Esophagus muscularis mucosa (tissue), 4 donors: ENCODE measurements around the gene ESYT3. TPM values are rescaled to one million over a fixed set of nuclear protein-coding genes. Genes with fewer than 3 reads are reported as not detected.

ENCODE experiments used
- DNase-seq: peaks from one replicate; pipeline ENCODE4 v3.0.0-alpha.2; 2017; ENCODE audit errors: extremely low spot score
- H3K27ac ChIP-seq, 4 donors: fragments of 200-600 bp; sonication (generic); replicated peaks in 1 of 4; 1 replicate in 3 of 4; 2 replicates in 1 of 4; pipeline ENCODE4 v1.5.1; 2016 to 2019; ENCODE audit warnings: mild to moderate bottlenecking in 1 of 4
- H3K27me3 ChIP-seq, 4 donors: fragments of 200-600 bp; sonication (generic); one replicate each; pipeline versions ENCODE4 v1.5.1 to v1.6.0; 2016 to 2019
- H3K36me3 ChIP-seq, 4 donors: fragments of 200-600 bp; sonication (generic); one replicate each; pipeline ENCODE4 v1.5.1; 2016 to 2019
- H3K4me1 ChIP-seq, 4 donors: fragments of 200-600 bp; sonication (generic); one replicate each; pipeline ENCODE4 v1.5.1; 2016 to 2019
- H3K4me3 ChIP-seq, 4 donors: fragments of 200-600 bp; sonication (generic); 1 replicate in 2 of 4; 2 replicates in 2 of 4; pipeline ENCODE4 v1.5.1; 2016 to 2019; ENCODE audit warnings: mild to moderate bottlenecking in 4 of 4, moderate library complexity in 1 of 4
- H3K9me3 ChIP-seq, 4 donors: fragments of 200-600 bp; sonication (generic); 1 replicate in 3 of 4; 2 replicates in 1 of 4; pipeline ENCODE4 v1.5.1; 2016 to 2019
- EP300 ChIP-seq: sonication (generic); formaldehyde crosslinking; IDR thresholded peaks from one replicate; pipeline ENCODE4 v1.6.1; 2017; ENCODE audit warnings: antibody characterized with exemption
- POLR2A ChIP-seq: fragments of 450-650 bp; IDR thresholded peaks from one replicate; pipeline ENCODE4 v1.6.1; 2017; ENCODE audit warnings: antibody characterized with exemption, moderate library complexity, mild to moderate bottlenecking, low read depth
- POLR2AphosphoS5 ChIP-seq, 2 donors: sonication (generic); formaldehyde crosslinking; IDR thresholded peaks; one replicate each; pipeline ENCODE4 v1.6.1; 2017; ENCODE audit warnings: antibody characterized with exemption in 2 of 2
- WGBS: methylation state at CpG from one replicate; pipeline ENCODE4 v1.1.5; 2018; 5-methylcytosine and 5-hydroxymethylcytosine counted together
- intact Hi-C: fragments of 100-400 bp; cut with DNase I; formaldehyde crosslinking; loops from one replicate; pipeline ENCODE4 v1.15.1; 2023
- total RNA-seq, 4 donors: library from RNA; depleted of rRNA; stranded (reverse); fragments of >200 nt; gene quantifications; one replicate each; pipeline versions ENCODE4 v1.1.0 to v1.2.1, GENCODE V29; 2016
- TF ChIP-seq, protein P1 (sequence below), 3 experiments: fragments of 200-600 bp in 2 of 3; fragments of 450-650 bp in 1 of 3; sonication (generic) in 2 of 3; IDR thresholded peaks; one replicate each; pipeline ENCODE4 v1.5.1; 2017 to 2019; ENCODE audit warnings: antibody characterized with exemption in 3 of 3, mild to moderate bottlenecking in 2 of 3, moderate library complexity in 1 of 3

ESYT3 gene
- total RNA-seq, 4 donors from 2014 or later = 0.45 to 1.1 (median 0.83) TPM; not detected in 1

DNA sequence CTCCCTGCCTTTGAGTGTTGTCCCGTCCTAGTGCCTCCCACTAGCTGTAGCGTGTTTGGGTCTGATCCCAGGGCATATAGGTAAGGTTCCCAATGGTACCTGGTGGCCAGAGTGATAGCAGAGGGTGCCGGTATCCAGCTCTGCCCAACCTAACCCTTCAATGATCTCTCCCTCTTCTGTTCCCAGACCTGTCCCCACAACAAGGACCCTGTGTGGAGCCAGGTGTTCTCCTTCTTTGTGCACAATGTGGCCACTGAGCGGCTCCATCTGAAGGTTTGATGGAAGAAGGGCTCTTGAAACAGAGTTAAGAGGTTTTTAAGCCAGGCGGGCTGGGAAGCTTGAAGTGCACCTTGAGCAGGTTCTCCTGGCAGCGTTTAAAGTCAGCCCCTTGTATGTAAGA, 35.5 kb downstream of the ESYT3 start:
- 98% methylated on average over 6 of the region's 6 CpGs for WGBS
- no peaks in the 10 kb centered on the region for H3K9me3 ChIP-seq
- H3K27me3 ChIP-seq = peaks cover 0 to 4% (median 0%) of the 10 kb centered on the region in 4 donors
- no peak overlapping the region for H3K27ac ChIP-seq
- intact Hi-C loops = no loop called here
- H3K36me3 ChIP-seq = no peaks in the 10 kb centered on the region
- TF ChIP-seq, protein P1, sequence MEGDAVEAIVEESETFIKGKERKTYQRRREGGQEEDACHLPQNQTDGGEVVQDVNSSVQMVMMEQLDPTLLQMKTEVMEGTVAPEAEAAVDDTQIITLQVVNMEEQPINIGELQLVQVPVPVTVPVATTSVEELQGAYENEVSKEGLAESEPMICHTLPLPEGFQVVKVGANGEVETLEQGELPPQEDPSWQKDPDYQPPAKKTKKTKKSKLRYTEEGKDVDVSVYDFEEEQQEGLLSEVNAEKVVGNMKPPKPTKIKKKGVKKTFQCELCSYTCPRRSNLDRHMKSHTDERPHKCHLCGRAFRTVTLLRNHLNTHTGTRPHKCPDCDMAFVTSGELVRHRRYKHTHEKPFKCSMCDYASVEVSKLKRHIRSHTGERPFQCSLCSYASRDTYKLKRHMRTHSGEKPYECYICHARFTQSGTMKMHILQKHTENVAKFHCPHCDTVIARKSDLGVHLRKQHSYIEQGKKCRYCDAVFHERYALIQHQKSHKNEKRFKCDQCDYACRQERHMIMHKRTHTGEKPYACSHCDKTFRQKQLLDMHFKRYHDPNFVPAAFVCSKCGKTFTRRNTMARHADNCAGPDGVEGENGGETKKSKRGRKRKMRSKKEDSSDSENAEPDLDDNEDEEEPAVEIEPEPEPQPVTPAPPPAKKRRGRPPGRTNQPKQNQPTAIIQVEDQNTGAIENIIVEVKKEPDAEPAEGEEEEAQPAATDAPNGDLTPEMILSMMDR (IDR thresholded peaks at IDR 0.05) = no peak
- TF ChIP-seq POLR2AphosphoS5 (IDR thresholded peaks at IDR 0.05) = no peak
- TF ChIP-seq EP300 = no peak
- no peak for TF ChIP-seq POLR2A
- H3K4me1 ChIP-seq = no peaks in the 10 kb centered on the region
- peak; percentile 86 for DNase-seq
- no peak overlapping the region for H3K4me3 ChIP-seq

DNA sequence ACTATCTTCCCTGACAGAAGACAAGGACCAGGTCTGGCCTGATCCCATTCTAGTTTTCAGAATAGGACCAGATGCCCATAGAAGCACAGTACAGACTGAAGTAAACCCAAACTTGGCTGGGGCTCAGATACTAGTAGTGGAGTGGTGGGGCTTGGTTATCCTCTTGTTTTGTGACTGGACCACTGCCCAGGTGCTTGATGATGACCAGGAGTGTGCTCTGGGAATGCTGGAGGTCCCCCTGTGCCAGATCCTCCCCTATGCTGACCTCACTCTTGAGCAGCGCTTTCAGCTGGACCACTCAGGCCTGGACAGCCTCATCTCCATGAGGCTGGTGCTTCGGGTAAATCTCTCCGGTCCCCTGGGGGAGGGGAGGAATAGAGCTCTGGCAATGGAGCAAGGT, 36.3 kb downstream of the ESYT3 start:
- no peak overlapping the region for H3K27ac ChIP-seq
- no peak overlapping the region for H3K4me3 ChIP-seq
- intact Hi-C loops = no loop called here
- no peaks in the 10 kb centered on the region for H3K27me3 ChIP-seq
- no peaks in the 10 kb centered on the region for H3K36me3 ChIP-seq
- peak; percentile 90 for DNase-seq
- TF ChIP-seq POLR2A (no peak), POLR2AphosphoS5 (IDR thresholded peaks at IDR 0.05) (no peak), EP300 (no peak)
- TF ChIP-seq, protein P1 (IDR thresholded peaks at IDR 0.05) = no peak
- no peaks in the 10 kb centered on the region for H3K9me3 ChIP-seq
- WGBS = 52% methylated on average over 3 of the region's 3 CpGs
- no peaks in the 10 kb centered on the region for H3K4me1 ChIP-seq

DNA sequence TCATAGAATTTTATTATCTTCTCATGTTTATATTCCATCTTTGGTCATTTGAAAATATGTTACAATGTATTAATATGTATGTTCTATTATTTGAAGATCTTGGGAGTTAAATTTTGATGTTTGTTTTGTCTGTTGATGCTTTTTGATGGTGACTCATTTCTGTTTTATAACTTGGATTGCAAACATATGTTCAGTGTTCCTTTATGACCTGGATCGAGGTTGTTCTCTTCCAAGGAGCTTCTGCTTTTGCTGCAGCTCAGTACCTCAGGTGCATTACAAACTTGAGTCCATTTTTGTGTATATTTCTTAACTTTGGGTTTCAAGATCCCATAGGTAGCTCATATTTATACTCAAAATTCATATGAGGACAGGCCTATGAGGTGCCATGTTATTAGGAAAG, 37.1 kb downstream of the ESYT3 start:
- Histone ChIP-seq H3K9me3 (no peaks in the 10 kb centered on the region), H3K27me3 (no peaks in the 10 kb centered on the region), H3K4me3 (no peak overlapping the region), H3K36me3 (no peaks in the 10 kb centered on the region), H3K27ac (no peak overlapping the region), H3K4me1 (no peaks in the 10 kb centered on the region)
- intact Hi-C loops = no loop called here
- TF ChIP-seq, protein P1 (IDR thresholded peaks at IDR 0.05) = no peak
- no peak for TF ChIP-seq EP300
- no peak for TF ChIP-seq POLR2AphosphoS5 (IDR thresholded peaks at IDR 0.05)
- no peak for TF ChIP-seq POLR2A
- 79% methylated on average over 1 of the region's 1 CpG for WGBS
- no peak for DNase-seq

DNA sequence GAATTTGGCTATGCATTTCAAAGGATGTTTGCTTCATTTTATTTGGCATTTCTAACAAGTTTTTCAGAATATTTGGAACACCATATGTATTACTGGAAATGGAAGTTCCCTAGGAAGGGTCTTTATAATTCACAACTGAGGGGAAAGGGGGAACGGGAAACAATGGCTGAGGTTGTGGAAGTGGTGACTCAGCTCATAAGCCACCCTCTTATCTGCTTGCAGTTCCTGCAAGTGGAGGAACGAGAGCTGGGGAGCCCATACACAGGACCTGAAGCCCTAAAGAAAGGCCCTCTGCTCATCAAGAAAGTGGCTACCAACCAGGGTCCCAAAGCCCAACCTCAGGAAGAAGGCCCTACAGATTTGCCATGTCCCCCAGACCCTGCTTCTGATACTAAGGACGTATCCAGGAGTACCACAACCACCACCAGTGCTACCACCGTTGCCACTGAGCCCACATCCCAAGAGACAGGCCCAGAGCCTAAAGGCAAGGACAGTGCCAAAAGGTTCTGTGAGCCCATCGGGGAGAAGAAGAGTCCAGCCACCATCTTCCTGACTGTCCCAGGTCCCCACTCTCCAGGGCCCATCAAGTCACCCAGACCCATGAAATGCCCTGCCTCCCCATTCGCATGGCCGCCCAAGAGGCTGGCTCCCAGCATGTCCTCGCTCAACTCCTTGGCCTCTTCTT, 37.9 kb downstream of the ESYT3 start:
- no peak overlapping the region for H3K27ac ChIP-seq
- no peak overlapping the region for H3K4me3 ChIP-seq
- DNase-seq = no peak
- H3K36me3 ChIP-seq = no peaks in the 10 kb centered on the region
- no peaks in the 10 kb centered on the region for H3K9me3 ChIP-seq
- intact Hi-C loops = no loop called here
- 87% methylated on average over 8 of the region's 8 CpGs for WGBS
- H3K4me1 ChIP-seq = no peaks in the 10 kb centered on the region
- no peak for TF ChIP-seq EP300
- TF ChIP-seq POLR2AphosphoS5 (IDR thresholded peaks at IDR 0.05) = no peak
- TF ChIP-seq, protein P1 (IDR thresholded peaks at IDR 0.05) = no peak
- no peak for TF ChIP-seq POLR2A
- H3K27me3 ChIP-seq = no peaks in the 10 kb centered on the region

DNA sequence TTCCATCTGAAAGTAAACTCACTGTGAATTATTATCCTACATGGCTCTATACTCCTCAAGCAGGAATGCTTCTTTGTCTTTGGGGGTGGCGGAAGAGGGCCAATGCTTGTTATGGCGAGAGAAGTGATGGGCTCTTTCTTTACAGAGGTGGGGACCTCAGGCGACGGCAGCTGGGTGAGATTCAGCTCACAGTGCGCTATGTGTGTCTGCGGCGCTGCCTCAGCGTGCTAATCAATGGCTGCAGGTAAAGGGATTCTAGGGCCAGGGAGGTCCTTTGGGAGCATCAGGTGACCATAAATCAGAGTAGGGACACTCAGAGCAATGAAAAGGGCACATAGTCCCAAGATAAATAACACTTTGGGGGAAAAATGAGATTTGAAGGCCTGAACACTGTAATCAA, 39.0 kb downstream of the ESYT3 start:
- peak; percentile 31 for DNase-seq
- H3K4me1 ChIP-seq = no peaks in the 10 kb centered on the region
- intact Hi-C loops = no loop called here
- 97% methylated on average over 8 of the region's 8 CpGs for WGBS
- no peak for TF ChIP-seq POLR2A
- no peak for TF ChIP-seq EP300
- TF ChIP-seq, protein P1 (IDR thresholded peaks at IDR 0.05) = no peak
- no peak for TF ChIP-seq POLR2AphosphoS5 (IDR thresholded peaks at IDR 0.05)
- no peaks in the 10 kb centered on the region for H3K9me3 ChIP-seq
- H3K27ac ChIP-seq = no peak overlapping the region
- no peak overlapping the region for H3K4me3 ChIP-seq
- no peaks in the 10 kb centered on the region for H3K36me3 ChIP-seq
- H3K27me3 ChIP-seq = no peaks in the 10 kb centered on the region
